ENCODE data around the gene TGFBR2.
A peak's percentile ranks its signal among the peaks of the same experiment; 100 is the strongest.

Gene TGFBR2

GRCh38 chr3:30733696-30734095, 127.3 kb downstream of the TGFBR2 start:
- H3K9me3 ChIP-seq, result no peaks in the 10 kb centered on the region
- no peaks in the 10 kb centered on the region for H3K27me3 ChIP-seq
- no peak overlapping the region for H3K27ac ChIP-seq
- H3K4me3 ChIP-seq (ENCODE audit: low read depth in 1 of 2, low read length in 1 of 2), result no peak overlapping the region
- peaks cover 17 to 37% of the 10 kb centered on the region in 2 experiments for H3K4me1 ChIP-seq (ENCODE audit: control insufficient read depth in 1 of 2, insufficient read depth in 1 of 2, low read depth in 1 of 2, low read length in 1 of 2)
- no peak for TF ChIP-seq CTCF (IDR thresholded peaks at IDR 0.05)
- no peaks in the 10 kb centered on the region for H3K36me3 ChIP-seq

- no peaks in the 10 kb centered on the region for H3K36me3 ChIP-seq
- no peak for TF ChIP-seq CTCF (IDR thresholded peaks at IDR 0.05)
- no peak overlapping the region for H3K4me3 ChIP-seq (ENCODE audit: low read depth in 1 of 2, low read length in 1 of 2)
- H3K27ac ChIP-seq, result peak overlapping the region; percentile 60
- peaks cover 17 to 37% of the 10 kb centered on the region in 2 experiments for H3K4me1 ChIP-seq (ENCODE audit: control insufficient read depth in 1 of 2, insufficient read depth in 1 of 2, low read depth in 1 of 2, low read length in 1 of 2)
- H3K9me3 ChIP-seq, result no peaks in the 10 kb centered on the region
- no peaks in the 10 kb centered on the region for H3K27me3 ChIP-seq
These were observed 131.5 kb downstream of the TGFBR2 start for GRCh38 chr3:30737743-30738499.

- Histone ChIP-seq H3K27me3 (no peaks in the 10 kb centered on the region), H3K4me3 (ENCODE audit: low read depth in 1 of 2, low read length in 1 of 2) (no peak overlapping the region), H3K9me3 (no peaks in the 10 kb centered on the region), H3K27ac (no peak overlapping the region), H3K36me3 (no peaks in the 10 kb centered on the region), H3K4me1 (ENCODE audit: control insufficient read depth in 1 of 2, insufficient read depth in 1 of 2, low read depth in 1 of 2, low read length in 1 of 2) (peaks cover 17 to 37% of the 10 kb centered on the region in 2 experiments)
- no peak for TF ChIP-seq CTCF (IDR thresholded peaks at IDR 0.05)
These were observed 132.2 kb downstream of the TGFBR2 start for GRCh38 chr3:30738605-30739004.

GRCh38 chr3:30741889-30742288, 135.5 kb downstream of the TGFBR2 start:
- peaks cover 13 to 16% of the 10 kb centered on the region in 2 experiments for H3K4me1 ChIP-seq (ENCODE audit: control insufficient read depth in 1 of 2, insufficient read depth in 1 of 2, low read depth in 1 of 2, low read length in 1 of 2)
- H3K27ac ChIP-seq, result no peak overlapping the region
- H3K9me3 ChIP-seq, result no peaks in the 10 kb centered on the region
- TF ChIP-seq CTCF (IDR thresholded peaks at IDR 0.05), result no peak
- H3K4me3 ChIP-seq (ENCODE audit: low read depth in 1 of 2, low read length in 1 of 2), result no peak overlapping the region
- H3K27me3 ChIP-seq, result no peaks in the 10 kb centered on the region
- H3K36me3 ChIP-seq, result no peaks in the 10 kb centered on the region

- Histone ChIP-seq H3K36me3 (no peaks in the 10 kb centered on the region), H3K4me3 (ENCODE audit: low read depth in 1 of 2, low read length in 1 of 2) (no peak overlapping the region), H3K9me3 (no peaks in the 10 kb centered on the region), H3K4me1 (ENCODE audit: control insufficient read depth in 1 of 2, insufficient read depth in 1 of 2, low read depth in 1 of 2, low read length in 1 of 2) (peaks cover 2 to 5% of the 10 kb centered on the region in 2 experiments), H3K27ac (no peak overlapping the region), H3K27me3 (no peaks in the 10 kb centered on the region)
- no peak for TF ChIP-seq CTCF (IDR thresholded peaks at IDR 0.05)
These were observed 136.6 kb downstream of the TGFBR2 start for GRCh38 chr3:30742796-30743619.
